Upper lobe of left lung (tissue), 4 donors: Measurements from ENCODE around the gene NYNRIN.

Source experiments
- CTCF ChIP-seq, 6 experiments: fragments of 450-650 bp in 4 of 6; fragments of 200-600 bp in 2 of 6; sonication (generic) in 2 of 6; IDR thresholded peaks; one replicate each; pipeline ENCODE4 v1.5.1; 2016 to 2019; ENCODE audit warnings: antibody characterized with exemption in 6 of 6
- EP300 ChIP-seq, 4 donors: sonication (generic); formaldehyde crosslinking; IDR thresholded peaks; one replicate each; pipeline ENCODE4 v1.5.1; 2017; ENCODE audit warnings: antibody characterized with exemption in 4 of 4, control low read depth in 2 of 4
- POLR2A ChIP-seq, 4 donors: fragments of 450-650 bp; IDR thresholded peaks; one replicate each; pipeline ENCODE4 v1.5.1; 2016 to 2017; ENCODE audit warnings: antibody characterized with exemption in 4 of 4, mild to moderate bottlenecking in 2 of 4
- POLR2AphosphoS5 ChIP-seq, 2 donors: sonication (generic); formaldehyde crosslinking; IDR thresholded peaks; one replicate each; pipeline ENCODE4 v1.5.1; 2017; ENCODE audit warnings: antibody characterized with exemption in 2 of 2

GRCh38 chr14:24434676-24435075 is 35.9 kb downstream of the NYNRIN start:
- TF ChIP-seq CTCF (IDR thresholded peaks at IDR 0.05) = no peak
- TF ChIP-seq POLR2A (IDR thresholded peaks at IDR 0.05) = no peak
- TF ChIP-seq EP300 (IDR thresholded peaks at IDR 0.05) = no peak
- no peak for TF ChIP-seq POLR2AphosphoS5 (IDR thresholded peaks at IDR 0.05)
